ENCODE measurements around the gene LTO1. TPM values are rescaled to one million over a fixed set of nuclear protein-coding genes. Genes with fewer than 3 reads are reported as not detected.

The LTO1 gene
- total RNA-seq, 1 experiment from 2014 or later: 17.1 TPM

DNA sequence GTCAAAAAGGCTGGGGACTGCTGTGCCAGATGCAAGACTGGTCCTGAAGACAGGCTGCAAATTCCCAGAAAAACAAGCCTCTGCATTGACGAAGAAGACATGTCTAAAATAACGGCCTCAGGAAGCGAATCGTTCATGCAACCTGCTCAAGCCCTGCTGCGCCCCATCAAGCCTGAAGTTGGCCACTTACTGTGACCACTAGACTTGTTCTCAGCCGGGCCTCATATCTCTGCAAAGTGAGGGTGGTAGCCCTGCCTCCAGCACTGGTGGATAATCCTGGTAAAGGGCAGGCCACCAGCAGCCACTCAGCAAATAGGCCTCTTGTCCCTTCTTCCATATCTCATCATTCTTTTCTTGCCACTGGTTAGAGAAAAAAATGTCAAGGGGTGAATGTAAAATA, 11.8 kb downstream of the LTO1 start:
- in situ Hi-C loops (cut with HindIII; ENCODE audit: low sequenced_read_pairs): loop anchor here (25.0 kb wide), 1 partner anchor 551 kb away; no protein-coding TSS in a partner anchor

GRCh38 chr11:69662806-69663205, 12.3 kb downstream of the LTO1 start:
- no peak for DNase-seq (ENCODE audit: low spot score)
- in situ Hi-C loops (cut with HindIII; ENCODE audit: low sequenced_read_pairs): loop anchor here (25.0 kb wide), 1 partner anchor 551 kb away; no protein-coding TSS in a partner anchor

More for the DNA sequence above, 11.8 kb downstream of the LTO1 start:
- DNase-seq (ENCODE audit: low spot score): no peak

GRCh38 chr11:69662021-69662698, 13.0 kb downstream of the LTO1 start:
- in situ Hi-C loops (cut with HindIII; ENCODE audit: low sequenced_read_pairs): loop anchor here (25.0 kb wide), 1 partner anchor 550 kb away; no protein-coding TSS in a partner anchor
- no peak for DNase-seq (ENCODE audit: low spot score)

DNA sequence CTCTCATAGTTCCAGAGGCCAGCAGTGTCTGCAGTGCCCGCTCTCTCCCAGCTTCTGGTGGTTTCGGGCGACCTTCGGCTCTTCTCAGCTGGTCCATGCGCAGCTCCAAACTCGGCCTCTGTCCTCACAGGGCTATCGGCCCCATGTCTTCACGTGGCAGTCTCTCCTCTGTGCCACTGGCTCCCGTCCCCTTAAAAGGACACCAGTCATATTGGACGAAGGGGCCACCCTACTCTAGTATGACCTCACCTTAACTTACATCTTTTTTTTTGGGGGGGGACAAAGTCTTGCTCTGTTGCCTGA, 13.8 kb downstream of the LTO1 start:
- in situ Hi-C loops (cut with HindIII; ENCODE audit: low sequenced_read_pairs): loop anchor here (25.0 kb wide), 1 partner anchor 549 kb away; no protein-coding TSS in a partner anchor
- no peak for DNase-seq (ENCODE audit: low spot score)

GRCh38 chr11:69660001-69660500, 15.1 kb downstream of the LTO1 start:
- in situ Hi-C loops (cut with HindIII; ENCODE audit: low sequenced_read_pairs): loop anchor here (25.0 kb wide), 1 partner anchor 548 kb away; no protein-coding TSS in a partner anchor

DNA sequence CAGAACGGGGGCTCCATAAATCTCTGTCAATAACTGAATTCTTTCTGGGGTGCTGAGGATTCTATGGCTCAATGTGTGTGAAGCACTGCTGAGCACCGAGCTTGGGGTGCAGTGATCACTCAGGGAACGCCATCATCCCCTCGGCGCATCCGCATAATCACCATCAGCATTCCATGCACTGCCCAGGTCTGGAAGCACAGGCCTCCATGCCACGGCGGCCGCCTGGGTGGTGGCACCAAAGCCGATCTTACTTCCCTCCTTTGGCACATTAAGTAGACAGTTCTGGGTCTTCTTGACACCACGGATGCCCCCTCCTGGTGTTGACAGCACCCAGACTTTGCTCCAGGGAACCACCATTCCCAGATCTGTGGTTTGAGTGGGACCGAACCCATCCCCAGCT, 15.6 kb downstream of the LTO1 start:
- DNase-seq (ENCODE audit: low spot score): no peak
- in situ Hi-C loops (cut with HindIII; ENCODE audit: low sequenced_read_pairs): loop anchor here (25.0 kb wide), 1 partner anchor 547 kb away; no protein-coding TSS in a partner anchor

More at GRCh38 chr11:69660001-69660500, 15.1 kb downstream of the LTO1 start:
- DNase-seq (ENCODE audit: low spot score): no peak

- in situ Hi-C loops (cut with HindIII; ENCODE audit: low sequenced_read_pairs): loop anchor here (25.0 kb wide), 1 partner anchor 547 kb away; no protein-coding TSS in a partner anchor
- DNase-seq (ENCODE audit: low spot score): peak; percentile 30
Measured at GRCh38 chr11:69658626-69659450, 16.3 kb downstream of the LTO1 start.

DNA sequence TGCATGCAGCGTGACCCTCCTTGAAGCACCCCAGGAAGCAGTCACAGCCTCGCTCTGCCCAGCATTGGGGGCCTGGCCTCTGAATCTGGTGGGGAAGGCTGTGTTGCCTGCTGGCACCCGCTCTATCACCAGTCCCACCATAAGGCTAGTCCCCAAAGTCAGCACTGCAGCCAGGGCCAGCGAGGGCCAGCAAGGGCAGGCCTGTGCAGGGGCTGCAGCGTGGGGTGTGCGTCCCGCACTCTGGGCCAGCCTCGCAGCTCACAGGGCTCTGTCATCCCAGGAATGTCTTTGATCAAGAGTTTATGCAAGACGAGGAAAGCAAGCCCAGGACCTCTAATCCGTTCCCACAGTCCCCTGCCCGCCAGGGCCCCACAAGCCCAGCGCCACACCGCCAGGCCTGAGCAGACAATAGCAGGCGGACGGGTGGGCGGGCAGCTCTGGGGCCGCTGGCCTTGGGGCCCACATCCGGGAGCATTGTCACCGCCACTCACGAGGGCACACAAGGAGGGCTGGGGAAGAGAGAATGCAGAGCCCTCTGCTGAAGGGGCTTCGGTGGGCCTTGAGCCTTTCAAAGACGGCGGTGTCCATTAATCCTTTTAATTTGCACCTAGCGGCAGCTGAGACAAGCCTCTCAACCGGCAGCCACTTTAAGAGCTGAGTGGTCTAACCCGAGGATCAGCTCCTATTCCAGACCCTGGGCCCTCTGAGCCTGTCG, 17.1 kb downstream of the LTO1 start:
- no peak for DNase-seq (ENCODE audit: low spot score)
- in situ Hi-C loops (cut with HindIII; ENCODE audit: low sequenced_read_pairs): loop anchor here (25.0 kb wide), 1 partner anchor 546 kb away; no protein-coding TSS in a partner anchor

DNA sequence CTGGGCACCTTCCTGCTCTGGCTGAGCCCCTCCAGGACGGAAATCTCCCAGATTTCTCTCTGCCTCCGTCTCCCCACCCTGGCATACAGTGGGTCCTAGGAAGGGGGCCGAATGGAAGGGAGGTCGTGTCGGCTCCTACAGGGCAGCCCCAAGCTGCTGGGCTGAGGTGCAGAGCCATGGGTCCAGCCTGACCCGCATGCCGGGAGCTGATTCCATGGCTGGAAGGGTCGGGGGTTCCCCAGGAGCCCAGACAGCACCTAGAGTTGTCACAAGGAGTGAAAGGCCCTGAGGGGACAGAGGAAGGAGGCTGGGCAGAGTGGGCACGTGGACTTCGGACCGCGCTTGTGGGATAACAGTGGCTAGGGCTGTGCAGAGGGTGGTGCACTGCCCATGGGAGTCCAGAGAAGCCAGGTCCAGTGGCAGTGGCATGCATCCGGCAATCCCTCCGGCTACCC, 17.7 kb downstream of the LTO1 start:
- DNase-seq (ENCODE audit: low spot score): no peak
- in situ Hi-C loops (cut with HindIII; ENCODE audit: low sequenced_read_pairs): loop anchor here (25.0 kb wide), 1 partner anchor 545 kb away; no protein-coding TSS in a partner anchor

GRCh38 chr11:69656536-69657455, 18.4 kb downstream of the LTO1 start:
- in situ Hi-C loops (cut with HindIII; ENCODE audit: low sequenced_read_pairs): loop anchor here (25.0 kb wide), 1 partner anchor 544 kb away; no protein-coding TSS in a partner anchor
- no peak for DNase-seq (ENCODE audit: low spot score)

- in situ Hi-C loops (cut with HindIII; ENCODE audit: low sequenced_read_pairs): loop anchor here (25.0 kb wide), 1 partner anchor 543 kb away; no protein-coding TSS in a partner anchor
- no peak for DNase-seq (ENCODE audit: low spot score)
Measured at GRCh38 chr11:69655479-69656428, 19.4 kb downstream of the LTO1 start.

GRCh38 chr11:69654660-69655478, 20.3 kb downstream of the LTO1 start:
- in situ Hi-C loops (cut with HindIII; ENCODE audit: low sequenced_read_pairs): loop anchor here (25.0 kb wide), 1 partner anchor 543 kb away; no protein-coding TSS in a partner anchor
- no peak for DNase-seq (ENCODE audit: low spot score)

- in situ Hi-C loops (cut with HindIII; ENCODE audit: low sequenced_read_pairs): loop anchor here (25.0 kb wide), 1 partner anchor 542 kb away; no protein-coding TSS in a partner anchor
- DNase-seq (ENCODE audit: low spot score): no peak
Measured at GRCh38 chr11:69654001-69654659, 21.0 kb downstream of the LTO1 start.

GRCh38 chr11:69653406-69653960, 21.7 kb downstream of the LTO1 start:
- in situ Hi-C loops (cut with HindIII; ENCODE audit: low sequenced_read_pairs): loop anchor here (25.0 kb wide), 1 partner anchor 541 kb away; no protein-coding TSS in a partner anchor
- DNase-seq (ENCODE audit: low spot score): no peak

DNA sequence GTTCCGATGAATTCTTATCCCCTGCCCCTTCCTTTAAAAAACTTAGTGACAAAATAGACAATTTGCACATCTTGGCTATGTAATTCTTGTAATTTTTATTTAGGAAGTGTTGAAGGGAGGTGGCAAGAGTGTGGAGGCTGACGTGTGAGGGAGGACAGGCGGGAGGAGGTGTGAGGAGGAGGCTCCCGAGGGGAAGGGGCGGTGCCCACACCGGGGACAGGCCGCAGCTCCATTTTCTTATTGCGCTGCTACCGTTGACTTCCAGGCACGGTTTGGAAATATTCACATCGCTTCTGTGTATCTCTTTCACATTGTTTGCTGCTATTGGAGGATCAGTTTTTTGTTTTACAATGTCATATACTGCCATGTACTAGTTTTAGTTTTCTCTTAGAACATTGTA, 22.2 kb downstream of the LTO1 start:
- in situ Hi-C loops (cut with HindIII; ENCODE audit: low sequenced_read_pairs): loop anchor here (25.0 kb wide), 1 partner anchor 541 kb away; no protein-coding TSS in a partner anchor
- no peak for DNase-seq (ENCODE audit: low spot score)

Data from G401 (cell line).